ENCODE data around the gene SLCO2A1.

Gene SLCO2A1

DNA sequence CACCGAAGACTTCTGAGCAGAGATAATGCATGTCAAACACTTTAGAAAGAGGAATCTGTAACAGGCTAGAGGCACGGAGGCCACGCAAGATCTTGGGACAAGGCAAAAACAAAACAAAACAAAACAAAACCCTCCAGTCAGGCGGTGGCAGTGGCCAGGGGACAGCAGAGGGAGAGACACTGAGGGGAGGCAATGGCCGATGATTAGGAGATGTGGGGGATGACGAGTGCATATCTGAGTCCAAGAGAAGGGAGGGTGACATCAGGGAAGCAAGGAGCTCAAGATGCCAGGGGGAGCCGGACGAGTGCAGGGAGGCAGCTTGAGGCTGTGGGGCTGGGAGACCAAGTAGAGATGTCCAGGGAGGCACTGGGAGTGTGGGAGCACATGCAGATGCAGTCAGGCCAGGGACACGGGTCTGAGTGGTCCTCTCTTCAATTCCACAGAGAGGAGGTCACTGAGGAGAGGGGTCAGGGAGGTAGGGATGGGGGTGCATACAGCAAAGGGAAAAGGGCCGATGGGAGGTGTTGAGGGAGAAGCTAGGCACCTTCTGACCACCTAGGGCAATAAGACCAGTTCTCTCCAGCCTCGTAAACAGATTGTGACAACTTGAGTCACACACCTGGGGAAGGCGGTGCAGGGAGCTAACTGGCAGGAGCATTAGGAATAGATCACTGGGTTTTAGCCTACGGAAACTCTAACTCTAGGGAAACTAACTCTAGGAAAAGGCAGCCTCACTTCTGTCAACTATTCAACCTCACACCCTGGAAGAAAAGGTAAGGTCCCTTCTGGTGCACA lies 29.6 kb downstream of the SLCO2A1 start:
- no peak for DNase-seq (ENCODE audit: low spot score)

DNA sequence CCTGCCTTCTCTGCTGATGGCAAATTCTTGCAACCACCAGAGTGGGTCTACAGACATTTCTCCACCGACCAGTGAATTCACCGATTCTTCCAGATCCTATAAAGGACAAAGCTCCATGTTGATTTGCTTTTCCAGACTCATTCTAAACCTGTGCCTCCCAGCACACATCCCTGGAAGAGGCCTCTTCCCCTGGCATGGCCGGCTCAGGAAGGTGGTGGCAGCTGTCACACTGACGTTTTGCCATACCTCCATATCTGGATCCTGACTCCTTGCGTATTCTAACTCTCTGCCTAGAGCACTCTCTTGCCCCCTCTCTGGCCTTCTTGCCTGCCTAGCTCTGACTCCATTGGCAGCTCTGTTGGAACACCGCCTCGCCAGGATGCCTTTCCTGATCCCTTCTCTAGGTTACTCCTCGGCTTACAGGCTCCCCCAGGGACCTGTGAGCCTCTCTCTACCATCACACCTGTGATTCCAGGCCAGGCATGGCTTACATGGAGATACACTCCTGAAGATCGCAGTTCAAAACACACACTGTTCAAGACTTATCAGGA lies 31.0 kb downstream of the SLCO2A1 start:
- DNase-seq (ENCODE audit: low spot score): no peak

- DNase-seq (ENCODE audit: low spot score): no peak
Measured at GRCh38 chr3:133997871-133998635, 31.7 kb downstream of the SLCO2A1 start.

DNA sequence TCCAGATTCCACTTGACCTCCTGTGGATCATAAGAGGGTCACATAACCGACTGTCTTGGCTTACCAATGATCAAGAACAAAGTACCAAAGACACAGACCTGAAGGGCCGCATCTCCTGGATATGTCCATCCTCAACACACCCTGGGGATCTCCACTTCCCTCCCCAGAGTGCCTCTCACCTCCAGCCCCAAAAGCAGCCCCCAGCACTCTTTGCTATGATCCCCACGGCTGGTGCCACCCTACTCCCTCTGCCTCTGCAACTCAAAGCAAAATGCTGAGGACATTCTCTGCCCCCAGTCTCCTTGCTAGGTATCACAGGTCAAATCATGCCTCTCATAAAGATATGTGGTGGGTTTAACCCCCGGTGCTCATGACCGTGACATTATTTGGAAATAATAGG lies 32.7 kb downstream of the SLCO2A1 start:
- no peak for DNase-seq (ENCODE audit: low spot score)

GRCh38 chr3:133996251-133996661 lies 33.5 kb downstream of the SLCO2A1 start:
- no peak for DNase-seq (ENCODE audit: low spot score)

DNA sequence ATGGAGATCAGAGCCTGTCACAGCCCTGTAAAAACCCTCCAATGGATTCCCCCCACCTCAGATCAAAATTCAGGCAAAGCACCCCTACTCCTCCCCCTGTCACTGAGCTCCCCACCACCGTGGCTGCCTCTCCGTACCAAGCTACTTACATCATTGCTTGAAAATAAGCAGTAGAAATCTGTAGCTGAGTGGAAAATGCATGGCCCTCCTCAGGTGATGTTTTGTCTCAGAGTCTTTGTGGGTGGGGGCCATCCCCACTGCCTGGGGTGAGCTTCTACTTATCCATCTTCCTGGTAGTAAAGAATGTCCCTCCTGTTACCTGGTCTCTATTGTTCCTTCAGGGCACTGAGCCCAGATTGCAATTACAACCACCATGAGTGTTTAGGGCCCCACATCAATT lies 34.5 kb downstream of the SLCO2A1 start:
- no peak for DNase-seq (ENCODE audit: low spot score)

DNA sequence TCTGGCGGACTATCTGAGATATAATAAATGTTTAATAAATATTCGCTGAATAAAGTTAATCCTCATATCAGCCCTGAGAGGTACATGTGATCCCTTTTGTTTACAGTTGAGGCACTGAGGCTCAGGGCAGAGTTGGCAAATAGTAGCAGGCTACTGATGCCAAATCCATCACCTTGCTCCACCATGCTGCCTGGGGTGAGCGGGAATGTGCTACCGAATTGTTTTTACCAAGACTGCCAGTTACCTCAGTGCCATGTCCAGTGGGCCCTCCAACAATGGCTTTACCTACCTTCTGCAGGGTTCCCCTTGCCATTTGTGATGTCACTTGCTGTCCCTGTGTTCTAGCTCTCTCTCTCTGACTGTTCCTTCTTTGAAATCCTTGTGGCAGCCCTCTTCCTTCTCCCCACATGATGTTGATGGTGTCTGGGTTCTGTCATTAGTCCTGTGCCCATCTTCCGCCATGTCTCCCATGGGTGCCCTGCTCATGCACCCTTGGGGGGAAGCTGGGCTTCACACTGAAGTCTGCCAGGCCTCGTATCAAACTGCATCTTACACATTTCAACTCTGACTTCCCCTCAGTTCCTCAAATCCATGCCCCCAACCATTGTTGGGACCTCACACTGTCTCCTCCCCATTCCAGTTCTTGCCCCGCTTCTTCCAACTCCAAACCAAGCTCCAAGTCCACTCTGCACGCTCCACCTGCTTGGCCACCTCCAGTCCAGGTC lies 35.4 kb downstream of the SLCO2A1 start:
- no peak for DNase-seq (ENCODE audit: low spot score)

DNA sequence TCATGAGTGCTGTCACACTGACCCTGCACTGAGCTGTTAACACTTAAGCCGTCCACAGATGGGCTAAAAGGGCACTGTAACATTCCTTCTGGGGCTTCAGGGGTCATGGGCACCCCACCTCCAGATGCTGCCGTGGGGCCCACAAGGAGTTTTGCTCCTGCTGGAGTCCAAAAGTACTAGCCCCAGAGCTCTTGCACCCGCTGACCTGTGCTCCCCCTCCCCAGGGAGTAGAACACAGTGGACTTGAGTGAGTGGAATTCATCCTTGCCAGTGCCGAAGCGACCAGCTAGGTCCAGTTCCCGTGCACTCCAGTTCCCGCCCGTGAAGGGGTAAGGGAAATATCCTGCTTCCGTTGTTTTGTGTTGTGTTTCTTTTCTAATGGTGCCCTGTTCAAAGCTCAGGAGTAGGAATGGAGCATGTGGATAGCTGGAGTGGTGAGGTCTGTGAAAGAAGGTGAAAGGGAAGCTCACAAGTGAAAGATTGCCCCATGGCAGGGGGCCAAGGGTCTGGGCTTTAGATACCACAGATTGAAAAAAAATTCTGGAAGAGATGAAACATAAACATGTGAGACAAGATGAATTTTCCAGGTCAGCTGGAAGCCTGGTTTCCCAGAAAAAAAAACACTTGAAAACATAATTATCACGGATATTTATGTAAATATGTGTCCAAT lies 36.6 kb downstream of the SLCO2A1 start:
- no peak for DNase-seq (ENCODE audit: low spot score)

- DNase-seq (ENCODE audit: low spot score): no peak
Measured at GRCh38 chr3:133992381-133992780, 37.3 kb downstream of the SLCO2A1 start.

DNA sequence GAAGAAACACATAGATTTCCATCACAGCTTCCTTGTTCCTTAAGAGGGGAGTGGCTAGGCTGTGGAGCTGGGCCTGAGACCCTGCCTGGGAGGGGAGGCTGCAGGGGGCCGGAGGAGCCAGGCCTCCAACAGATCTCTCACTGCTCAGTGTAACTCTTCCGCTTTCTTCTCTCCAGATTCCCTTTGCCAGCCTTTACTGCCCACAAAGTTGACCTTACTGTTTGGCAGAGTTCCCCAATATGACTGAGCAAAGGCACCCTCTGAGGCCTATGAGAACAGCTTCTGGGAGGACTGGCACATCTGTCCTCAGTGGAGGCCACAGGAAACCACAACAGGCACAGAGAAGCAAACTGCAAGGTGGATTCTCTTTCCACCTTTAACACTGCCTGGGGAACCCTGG lies 38.1 kb downstream of the SLCO2A1 start:
- no peak for DNase-seq (ENCODE audit: low spot score)

- DNase-seq (ENCODE audit: low spot score): no peak
Measured at GRCh38 chr3:133991209-133991608, 38.5 kb downstream of the SLCO2A1 start.

GRCh38 chr3:133989936-133990702 lies 39.6 kb downstream of the SLCO2A1 start:
- DNase-seq (ENCODE audit: low spot score): peak; percentile 2

- no peak for DNase-seq (ENCODE audit: low spot score)
Measured at GRCh38 chr3:133988631-133989161, 41.0 kb downstream of the SLCO2A1 start.

DNA sequence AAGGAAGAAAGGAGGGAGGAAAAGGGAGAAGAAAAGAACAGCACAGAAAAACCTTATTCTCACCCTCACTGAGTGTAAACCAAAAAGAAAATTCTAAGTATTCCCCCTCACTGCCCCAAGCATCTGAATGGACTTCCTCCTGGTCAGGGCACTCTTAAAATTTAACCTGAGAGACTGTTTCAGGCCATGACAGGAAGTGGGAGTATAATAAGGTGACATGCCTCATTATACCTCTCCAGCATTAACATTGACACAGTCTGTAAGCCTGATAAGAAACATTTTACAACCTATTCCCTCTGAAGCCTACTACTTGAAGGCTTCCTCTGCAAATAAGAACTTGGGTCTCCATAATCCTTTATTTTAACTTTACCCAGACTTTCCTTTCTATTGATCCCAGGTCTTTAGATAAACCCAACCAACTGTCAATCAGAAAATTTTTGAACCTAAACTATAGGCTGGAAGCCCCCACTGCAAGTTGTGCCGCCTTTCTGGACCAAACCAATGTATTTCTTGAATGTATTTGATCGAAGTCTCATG lies 41.7 kb downstream of the SLCO2A1 start:
- no peak for DNase-seq (ENCODE audit: low spot score)

- DNase-seq (ENCODE audit: low spot score): no peak
Measured at GRCh38 chr3:133987136-133987535, 42.6 kb downstream of the SLCO2A1 start.

DNA sequence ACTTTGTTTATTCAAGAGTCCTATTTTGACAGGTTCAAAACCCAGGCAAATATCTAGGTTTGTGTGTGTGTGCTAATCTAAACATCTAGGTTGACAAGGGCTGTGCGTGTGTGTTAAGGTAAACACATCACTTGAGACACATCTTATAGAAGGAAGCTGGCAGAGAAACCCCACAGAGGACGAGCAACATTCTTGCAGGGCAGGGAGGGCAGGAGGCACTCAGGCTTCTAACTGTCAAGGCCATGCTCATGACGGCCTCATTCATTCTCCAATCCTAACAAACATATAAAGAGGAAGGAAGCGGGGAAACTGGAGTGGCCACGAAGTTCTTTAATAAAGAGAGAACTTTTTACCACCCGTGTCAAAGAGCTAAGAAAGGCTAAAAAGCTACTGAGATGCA lies 43.4 kb downstream of the SLCO2A1 start:
- no peak for DNase-seq (ENCODE audit: low spot score)

DNA sequence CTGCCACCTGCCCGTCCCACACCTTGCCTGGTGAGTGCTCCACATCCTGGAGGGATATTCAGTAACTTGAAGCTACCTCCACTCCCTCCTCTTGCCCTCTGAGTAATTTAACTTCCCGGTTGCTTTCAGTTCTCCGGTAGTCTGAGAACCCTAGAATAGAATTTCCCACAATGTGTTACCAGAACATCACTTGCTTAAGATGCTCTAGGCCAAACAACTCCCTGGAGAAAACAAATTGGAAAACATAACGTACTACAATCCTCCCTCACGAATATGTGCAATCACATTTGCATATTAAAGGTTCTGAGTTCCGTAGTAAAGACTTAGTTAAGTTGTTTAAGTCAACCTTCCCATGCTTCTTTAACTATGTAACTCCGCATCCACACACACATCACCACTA lies 44.8 kb downstream of the SLCO2A1 start:
- DNase-seq (ENCODE audit: low spot score): no peak

DNA sequence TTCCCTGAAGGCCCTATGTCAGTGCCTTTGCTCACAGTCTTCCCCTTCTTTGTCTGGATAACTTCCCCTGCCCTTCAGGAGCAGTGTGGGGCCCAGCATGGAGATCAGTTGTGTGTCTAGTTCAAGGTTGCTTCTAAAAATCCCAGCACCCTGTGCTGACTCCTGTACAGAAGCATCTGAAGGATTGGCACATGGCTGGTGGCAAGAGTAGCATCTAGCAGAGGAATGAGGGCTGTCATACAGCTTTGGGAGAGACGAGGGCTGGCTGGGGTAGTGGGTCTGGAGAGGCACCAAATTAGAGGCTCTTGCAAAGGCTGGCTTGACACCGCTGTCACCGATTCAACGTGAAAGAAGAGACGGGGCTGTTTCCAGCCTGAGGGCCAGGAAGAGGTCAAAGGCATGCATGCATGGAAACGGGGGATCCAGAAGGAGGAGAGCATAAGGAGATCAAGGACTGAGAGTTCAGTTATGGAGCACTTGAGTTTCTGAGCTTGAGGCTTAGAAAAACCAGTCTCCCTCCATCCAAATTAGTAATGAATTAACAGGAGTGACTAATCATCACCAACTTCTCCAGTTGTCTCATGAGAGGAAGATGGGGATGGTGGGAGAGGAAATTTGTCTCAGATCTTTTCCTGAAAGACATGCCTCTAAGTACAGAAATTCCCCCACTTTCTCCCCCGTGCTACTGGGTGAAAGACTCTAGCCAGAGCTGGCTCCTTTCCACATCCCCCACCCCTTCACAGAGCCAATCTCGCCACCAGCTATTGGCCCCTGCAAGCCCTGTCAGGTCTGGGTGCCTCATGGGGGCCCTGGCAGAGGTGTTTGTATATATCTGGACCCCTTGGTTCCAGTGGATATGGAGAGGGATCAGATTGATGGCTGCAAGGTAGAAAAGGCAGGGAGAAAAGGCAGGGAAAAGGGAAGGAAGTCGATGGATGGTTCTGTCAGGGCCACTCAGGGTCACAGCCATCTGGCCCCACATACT lies 45.9 kb downstream of the SLCO2A1 start:
- DNase-seq (ENCODE audit: low spot score): no peak

GRCh38 chr3:133983126-133983525 lies 46.6 kb downstream of the SLCO2A1 start:
- DNase-seq (ENCODE audit: low spot score): no peak
